ENCODE measurements around the gene RFX7. TPM values are rescaled to one million over a fixed set of nuclear protein-coding genes. Genes with fewer than 3 reads are reported as not detected.

RFX7 gene
- total RNA-seq, 4 donors from 2014 or later, result 7.5 to 10.7 (median 9.9) TPM

DNA sequence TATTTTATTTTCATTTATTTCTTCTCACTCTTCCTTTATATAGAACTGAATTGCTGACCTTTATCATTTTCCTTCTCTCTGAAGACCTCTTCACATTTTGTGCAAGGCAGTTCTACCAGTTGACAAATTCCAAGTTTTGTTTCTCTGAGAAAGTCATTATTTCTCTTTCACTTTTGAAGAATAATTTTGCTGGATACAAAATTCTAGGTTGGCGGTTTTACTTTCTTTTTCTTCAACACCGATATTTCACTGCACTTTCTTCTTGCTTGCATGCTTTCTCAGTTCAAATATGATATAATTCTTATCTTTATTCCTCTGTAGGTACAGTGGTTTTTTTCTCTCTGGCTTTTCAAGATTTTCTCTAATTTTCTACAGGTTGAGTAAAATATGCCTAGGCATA lies 15.9 kb downstream of the RFX7 start:
- Histone ChIP-seq H3K36me3 (peaks cover 0 to 41% (median 0%) of the 10 kb centered on the region in 3 donors), H3K9me3 (peaks cover 0 to 22% (median 8%) of the 10 kb centered on the region in 3 donors), H3K4me1 (no peaks in the 10 kb centered on the region), H3K4me3 (no peak overlapping the region), H3K27ac (no peak overlapping the region), H3K27me3 (no peaks in the 10 kb centered on the region)
- TF ChIP-seq, protein P1, sequence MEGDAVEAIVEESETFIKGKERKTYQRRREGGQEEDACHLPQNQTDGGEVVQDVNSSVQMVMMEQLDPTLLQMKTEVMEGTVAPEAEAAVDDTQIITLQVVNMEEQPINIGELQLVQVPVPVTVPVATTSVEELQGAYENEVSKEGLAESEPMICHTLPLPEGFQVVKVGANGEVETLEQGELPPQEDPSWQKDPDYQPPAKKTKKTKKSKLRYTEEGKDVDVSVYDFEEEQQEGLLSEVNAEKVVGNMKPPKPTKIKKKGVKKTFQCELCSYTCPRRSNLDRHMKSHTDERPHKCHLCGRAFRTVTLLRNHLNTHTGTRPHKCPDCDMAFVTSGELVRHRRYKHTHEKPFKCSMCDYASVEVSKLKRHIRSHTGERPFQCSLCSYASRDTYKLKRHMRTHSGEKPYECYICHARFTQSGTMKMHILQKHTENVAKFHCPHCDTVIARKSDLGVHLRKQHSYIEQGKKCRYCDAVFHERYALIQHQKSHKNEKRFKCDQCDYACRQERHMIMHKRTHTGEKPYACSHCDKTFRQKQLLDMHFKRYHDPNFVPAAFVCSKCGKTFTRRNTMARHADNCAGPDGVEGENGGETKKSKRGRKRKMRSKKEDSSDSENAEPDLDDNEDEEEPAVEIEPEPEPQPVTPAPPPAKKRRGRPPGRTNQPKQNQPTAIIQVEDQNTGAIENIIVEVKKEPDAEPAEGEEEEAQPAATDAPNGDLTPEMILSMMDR (IDR thresholded peaks at IDR 0.05), result no peak
- TF ChIP-seq POLR2A (IDR thresholded peaks at IDR 0.05), result no peak
- 94 to 95% methylated on average over 2 of the region's 2 CpGs for WGBS, 2 donors
- DNase-seq, result no peak
- intact Hi-C loops (cut with DNase I), result no loop called here

DNA sequence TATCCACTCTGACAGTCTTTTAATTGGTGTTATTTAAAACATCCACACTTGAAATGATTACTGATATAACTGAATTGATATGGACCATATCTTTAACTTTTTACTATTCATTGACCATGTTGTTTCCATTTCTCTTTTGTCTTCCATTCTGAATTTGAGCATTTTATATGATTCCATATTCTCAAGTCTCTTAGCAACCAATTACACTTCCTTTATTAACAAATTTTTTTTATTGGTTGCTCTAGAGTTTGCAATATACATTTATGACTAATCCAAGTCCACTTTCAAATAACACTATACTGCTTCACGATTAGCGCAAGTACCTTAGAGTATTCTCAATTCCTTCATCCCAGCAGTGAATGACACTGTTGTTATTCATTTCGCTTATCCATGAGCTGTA lies 16.4 kb downstream of the RFX7 start:
- intact Hi-C loops (cut with DNase I), result no loop called here
- Histone ChIP-seq H3K27ac (no peak overlapping the region), H3K27me3 (no peaks in the 10 kb centered on the region), H3K4me3 (no peak overlapping the region), H3K9me3 (peaks cover 0 to 22% (median 11%) of the 10 kb centered on the region in 3 donors), H3K36me3 (peaks cover 0 to 37% (median 0%) of the 10 kb centered on the region in 3 donors), H3K4me1 (no peaks in the 10 kb centered on the region)
- DNase-seq, result no peak
- WGBS, 2 donors, result 76 to 98% methylated on average over 3 of the region's 3 CpGs
- TF ChIP-seq POLR2A (IDR thresholded peaks at IDR 0.05), result no peak
- TF ChIP-seq, protein P1 (IDR thresholded peaks at IDR 0.05), result no peak

DNA sequence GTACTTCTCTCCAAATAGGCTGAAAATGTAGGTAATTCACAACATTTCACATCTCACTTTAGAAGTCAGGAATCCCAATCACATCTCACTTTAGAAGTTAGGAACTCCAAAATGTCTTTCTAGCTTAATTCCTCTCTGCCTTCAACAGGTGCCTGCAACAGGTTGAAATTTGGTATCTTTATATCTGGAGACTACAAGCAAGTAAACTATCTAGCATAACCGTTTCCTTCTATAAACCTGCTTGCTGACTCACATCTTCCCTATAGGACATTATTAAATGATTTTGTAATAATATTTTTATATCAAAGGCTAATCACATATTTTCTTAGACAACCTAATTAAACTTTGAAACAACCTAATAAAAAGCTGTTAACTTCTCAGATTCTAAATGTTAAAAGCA lies 18.2 kb downstream of the RFX7 start:
- Histone ChIP-seq H3K27me3 (no peaks in the 10 kb centered on the region), H3K27ac (no peak overlapping the region), H3K36me3 (peaks cover 0 to 19% (median 0%) of the 10 kb centered on the region in 3 donors), H3K4me1 (no peaks in the 10 kb centered on the region), H3K9me3 (peaks cover 0 to 17% (median 6%) of the 10 kb centered on the region in 3 donors), H3K4me3 (no peak overlapping the region)
- intact Hi-C loops (cut with DNase I), result no loop called here
- TF ChIP-seq, protein P1 (IDR thresholded peaks at IDR 0.05), result no peak
- TF ChIP-seq POLR2A (IDR thresholded peaks at IDR 0.05), result no peak
- 59 to 61% methylated on average over 1 of the region's 1 CpG for WGBS, 2 donors
- DNase-seq, result no peak

DNA sequence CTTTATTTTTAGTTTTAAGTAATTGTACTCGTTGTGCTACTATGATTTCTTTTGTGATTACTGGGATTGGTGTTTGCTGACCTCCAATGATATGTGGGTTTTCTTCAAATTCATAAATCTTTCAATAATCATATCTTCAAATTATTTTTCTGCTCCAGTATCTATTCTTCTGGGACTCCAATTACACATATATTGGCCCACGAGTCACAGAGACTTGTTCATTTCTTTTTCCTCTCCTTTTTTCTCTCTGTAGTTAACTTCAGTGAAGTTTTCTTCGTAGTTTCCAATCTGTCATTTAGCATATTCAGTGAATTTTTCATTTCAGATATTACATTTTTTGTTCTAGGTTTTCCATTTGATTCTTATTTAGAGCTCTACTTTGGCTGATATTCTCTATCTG lies 21.4 kb downstream of the RFX7 start:
- DNase-seq, result no peak
- intact Hi-C loops (cut with DNase I), result no loop called here

DNA sequence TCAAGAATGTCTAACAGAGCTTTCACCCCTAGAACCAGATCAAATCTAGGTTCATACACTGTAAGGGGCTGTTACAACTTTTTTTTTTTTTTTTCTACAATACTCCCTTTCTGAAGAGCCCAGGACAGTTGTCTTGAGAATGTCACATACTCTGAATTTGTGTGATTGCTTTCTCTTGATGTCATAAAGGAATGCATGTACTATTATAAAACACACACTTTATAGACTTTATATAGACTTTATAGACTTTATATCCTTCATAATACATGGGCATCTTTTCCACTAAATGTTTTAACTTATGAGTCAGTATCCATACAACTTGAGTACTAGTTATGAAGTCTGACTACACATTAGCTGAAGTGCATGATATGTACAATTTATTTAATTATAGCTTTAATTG lies 26.3 kb downstream of the RFX7 start:
- H3K4me3 ChIP-seq, result no peak overlapping the region
- DNase-seq, result no peak
- no peak overlapping the region for H3K27ac ChIP-seq
- no peaks in the 10 kb centered on the region for H3K4me1 ChIP-seq
- no peaks in the 10 kb centered on the region for H3K27me3 ChIP-seq
- peaks cover 0 to 3% (median 2%) of the 10 kb centered on the region in 3 donors for H3K9me3 ChIP-seq
- H3K36me3 ChIP-seq, result no peaks in the 10 kb centered on the region
- intact Hi-C loops (cut with DNase I), result no loop called here
- no peak for TF ChIP-seq POLR2A (IDR thresholded peaks at IDR 0.05)
- TF ChIP-seq, protein P1 (IDR thresholded peaks at IDR 0.05), result no peak

More for the DNA sequence above, 21.4 kb downstream of the RFX7 start:
- no peak for TF ChIP-seq POLR2A (IDR thresholded peaks at IDR 0.05)
- TF ChIP-seq, protein P1 (IDR thresholded peaks at IDR 0.05), result no peak
- H3K4me1 ChIP-seq, result no peaks in the 10 kb centered on the region
- peaks cover 0 to 13% (median 6%) of the 10 kb centered on the region in 3 donors for H3K9me3 ChIP-seq
- H3K27me3 ChIP-seq, result no peaks in the 10 kb centered on the region
- H3K4me3 ChIP-seq, result no peak overlapping the region
- 94 to 95% methylated on average over 3 of the region's 3 CpGs for WGBS, 2 donors
- H3K27ac ChIP-seq, result no peak overlapping the region
- H3K36me3 ChIP-seq, result no peaks in the 10 kb centered on the region
